NCI-H2196 treated with DMSO at 0.1 percent for 48 hours (cell line): ENCODE results near the gene TOGARAM1.

Experiments used
- DNase-seq: peaks from one replicate; lab custom pipeline; 2025; ENCODE audit not compliant: unreplicated experiment; lab: John Stamatoyannopoulos, UW

TOGARAM1 gene

DNA sequence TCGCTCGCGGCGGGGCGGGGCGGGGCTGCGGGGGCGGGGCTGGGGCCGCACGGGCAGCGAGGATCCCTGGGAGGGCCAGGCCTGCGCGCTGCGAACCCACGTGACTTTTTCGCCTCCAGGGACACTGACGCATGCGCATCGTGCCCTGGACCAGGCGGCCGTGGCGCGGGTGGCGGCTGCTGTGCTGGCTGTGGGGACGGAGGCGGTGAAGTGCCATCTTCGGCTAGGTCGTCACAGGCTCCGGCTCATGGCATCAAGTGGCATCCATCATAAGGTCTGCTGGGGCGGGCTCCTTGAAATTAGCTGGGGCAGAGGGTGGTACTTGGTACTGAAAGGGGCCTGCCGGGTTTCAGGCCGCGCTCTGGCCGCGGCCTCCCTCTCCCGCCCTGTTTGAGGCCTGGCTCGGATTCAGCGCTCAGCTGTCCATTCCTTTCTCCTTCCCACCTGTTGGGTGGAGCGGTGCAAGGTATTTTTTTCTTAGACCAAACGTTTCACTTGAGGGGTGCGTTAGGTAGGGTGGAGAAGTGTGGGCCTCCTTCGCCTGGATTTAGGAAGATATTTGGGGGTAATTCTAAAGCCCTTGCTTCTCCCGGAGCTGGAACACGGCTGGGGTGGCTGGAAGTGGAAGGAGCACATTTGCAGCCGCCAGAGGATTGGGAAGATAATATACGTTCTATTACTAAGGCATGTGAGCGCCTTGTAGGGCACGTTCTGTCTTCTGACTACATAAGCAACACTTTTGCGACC, 122.2 kb downstream of the TOGARAM1 start, which contains the start of gene PRPF39:
Gene PRPF39, plus strand, starts transcription at position 141 of the 747 bp plus-strand sequence. CDS start 11,124 bp downstream, outside the sequence.
- peak; percentile 85 for DNase-seq

- DNase-seq, result no peak
These were observed 123.0 kb downstream of the TOGARAM1 start for GRCh38 chr14:45084946-45085346.

GRCh38 chr14:45089813-45090212, 127.8 kb downstream of the TOGARAM1 start:
- DNase-seq, result no peak

DNA sequence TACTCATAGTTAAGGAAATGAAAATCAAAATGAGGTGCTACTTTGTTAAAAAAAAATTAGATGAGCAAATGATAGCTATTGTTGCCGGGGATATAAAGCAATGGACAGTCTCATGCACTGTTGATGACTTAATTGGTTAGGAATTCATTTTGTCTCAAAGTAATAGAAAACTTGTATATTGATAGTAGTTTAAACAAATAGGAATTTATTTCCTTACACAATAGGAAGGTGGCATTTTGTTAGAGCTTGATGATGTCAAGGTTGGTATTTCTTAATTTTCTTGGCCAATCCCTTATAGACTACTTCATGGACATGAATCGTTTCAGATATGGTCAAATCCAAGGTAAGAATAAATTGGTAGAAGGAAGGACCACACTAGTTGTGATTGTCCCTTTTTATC, 129.7 kb downstream of the TOGARAM1 start:
- DNase-seq, result no peak

GRCh38 chr14:45094275-45094674, 132.3 kb downstream of the TOGARAM1 start:
- DNase-seq, result no peak

- no peak for DNase-seq
These were observed 133.2 kb downstream of the TOGARAM1 start for GRCh38 chr14:45095143-45095542.

- no peak for DNase-seq
These were observed 134.2 kb downstream of the TOGARAM1 start for GRCh38 chr14:45096218-45096617.

GRCh38 chr14:45103806-45104205, 141.8 kb downstream of the TOGARAM1 start:
- no peak for DNase-seq

DNA sequence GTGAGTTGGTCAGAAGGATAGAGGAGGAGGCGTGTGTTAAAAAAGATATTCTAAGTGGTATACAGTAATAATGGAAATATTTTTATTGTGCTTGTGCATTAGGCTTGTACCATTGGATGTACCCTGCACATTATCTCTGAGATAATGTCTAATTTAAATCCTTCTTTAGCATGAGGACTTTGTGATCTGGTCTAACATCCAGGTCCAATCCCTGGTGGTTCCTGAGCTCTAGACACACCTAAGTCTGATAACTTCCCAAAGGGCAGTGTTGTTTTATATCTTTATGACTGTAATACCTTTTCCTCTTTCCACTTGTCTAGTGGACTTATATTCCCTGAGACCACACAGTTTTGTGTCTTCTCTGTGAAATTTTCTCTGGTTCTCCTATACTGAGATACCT, 142.6 kb downstream of the TOGARAM1 start:
- no peak for DNase-seq

GRCh38 chr14:45112896-45113781, 151.1 kb downstream of the TOGARAM1 start:
- DNase-seq, result peak; percentile 77

- DNase-seq, result no peak
These were observed 152.3 kb downstream of the TOGARAM1 start for GRCh38 chr14:45114327-45114726.

GRCh38 chr14:45118594-45118993, 156.6 kb downstream of the TOGARAM1 start:
- DNase-seq, result no peak

GRCh38 chr14:45120096-45120495, 158.1 kb downstream of the TOGARAM1 start:
- DNase-seq, result no peak

DNA sequence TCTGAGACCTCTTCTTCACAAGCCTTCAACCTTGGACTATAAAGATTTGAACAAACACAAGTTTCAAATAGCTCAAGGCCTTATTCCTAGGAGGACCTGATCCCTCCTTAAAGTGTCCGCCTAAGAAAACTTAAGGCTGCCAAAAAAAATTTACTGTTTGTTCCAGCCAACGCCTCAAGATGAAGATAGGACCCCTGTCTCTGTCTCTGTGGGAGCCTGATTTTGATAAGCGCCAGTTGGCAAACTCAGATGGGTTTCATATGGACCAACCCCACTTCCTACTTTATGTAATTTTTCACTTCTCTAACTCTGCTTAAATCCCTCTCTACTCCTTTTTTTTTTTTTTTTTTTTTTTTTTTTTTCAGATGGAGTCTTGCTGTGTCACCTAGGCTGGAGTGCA, 161.3 kb downstream of the TOGARAM1 start:
- no peak for DNase-seq
